Measurements from ENCODE around the gene SELENON. TPM values are rescaled to one million over a fixed set of nuclear protein-coding genes. Genes with fewer than 3 reads are reported as not detected.

SELENON gene, protein sequence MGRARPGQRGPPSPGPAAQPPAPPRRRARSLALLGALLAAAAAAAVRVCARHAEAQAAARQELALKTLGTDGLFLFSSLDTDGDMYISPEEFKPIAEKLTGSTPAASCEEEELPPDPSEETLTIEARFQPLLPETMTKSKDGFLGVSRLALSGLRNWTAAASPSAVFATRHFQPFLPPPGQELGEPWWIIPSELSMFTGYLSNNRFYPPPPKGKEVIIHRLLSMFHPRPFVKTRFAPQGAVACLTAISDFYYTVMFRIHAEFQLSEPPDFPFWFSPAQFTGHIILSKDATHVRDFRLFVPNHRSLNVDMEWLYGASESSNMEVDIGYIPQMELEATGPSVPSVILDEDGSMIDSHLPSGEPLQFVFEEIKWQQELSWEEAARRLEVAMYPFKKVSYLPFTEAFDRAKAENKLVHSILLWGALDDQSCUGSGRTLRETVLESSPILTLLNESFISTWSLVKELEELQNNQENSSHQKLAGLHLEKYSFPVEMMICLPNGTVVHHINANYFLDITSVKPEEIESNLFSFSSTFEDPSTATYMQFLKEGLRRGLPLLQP
- total RNA-seq, result 18.7 and 19.1 TPM in 2 replicates
- polyA plus RNA-seq (2012), result 62.3 TPM

DNA sequence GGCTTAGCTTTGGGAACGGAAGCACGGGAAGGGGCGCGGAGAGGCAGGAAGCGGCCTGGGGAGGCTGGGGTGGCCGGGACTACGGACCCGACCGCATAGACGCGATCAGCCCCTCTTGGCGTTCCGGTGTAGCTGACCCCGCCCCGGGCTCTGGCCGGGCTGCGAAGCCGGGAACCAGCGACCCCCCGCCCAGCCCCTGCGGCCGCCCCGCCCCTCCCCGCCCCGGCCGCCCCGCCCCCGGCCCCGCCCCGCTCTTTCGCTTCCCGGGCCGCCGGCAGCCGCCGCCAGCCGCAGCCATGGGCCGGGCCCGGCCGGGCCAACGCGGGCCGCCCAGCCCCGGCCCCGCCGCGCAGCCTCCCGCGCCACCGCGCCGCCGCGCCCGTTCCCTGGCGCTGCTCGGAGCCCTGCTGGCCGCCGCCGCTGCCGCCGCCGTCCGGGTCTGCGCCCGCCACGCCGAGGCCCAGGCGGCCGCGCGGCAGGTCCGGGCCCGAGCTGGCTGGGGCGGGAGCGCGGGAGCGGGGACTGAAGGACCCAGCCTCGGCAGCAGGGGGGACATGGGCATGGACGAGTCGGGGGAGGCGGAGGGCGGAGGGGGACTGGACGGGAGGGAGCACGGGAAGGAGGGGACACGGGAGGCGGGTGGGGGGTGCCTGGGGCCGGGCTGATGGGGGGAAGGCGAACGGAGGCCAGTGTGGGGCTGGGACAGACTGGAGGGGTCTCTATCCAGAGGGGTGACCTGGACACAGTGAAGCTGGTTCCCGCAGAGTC, at the start of gene SELENON:
Gene SELENON, plus strand, starts transcription at position 259 of the 768 bp plus-strand sequence. Its CDS starts 38 bp downstream, at position 297.
- peak; percentile 52 for DNase-seq (ENCODE audit: low read depth)

DNA sequence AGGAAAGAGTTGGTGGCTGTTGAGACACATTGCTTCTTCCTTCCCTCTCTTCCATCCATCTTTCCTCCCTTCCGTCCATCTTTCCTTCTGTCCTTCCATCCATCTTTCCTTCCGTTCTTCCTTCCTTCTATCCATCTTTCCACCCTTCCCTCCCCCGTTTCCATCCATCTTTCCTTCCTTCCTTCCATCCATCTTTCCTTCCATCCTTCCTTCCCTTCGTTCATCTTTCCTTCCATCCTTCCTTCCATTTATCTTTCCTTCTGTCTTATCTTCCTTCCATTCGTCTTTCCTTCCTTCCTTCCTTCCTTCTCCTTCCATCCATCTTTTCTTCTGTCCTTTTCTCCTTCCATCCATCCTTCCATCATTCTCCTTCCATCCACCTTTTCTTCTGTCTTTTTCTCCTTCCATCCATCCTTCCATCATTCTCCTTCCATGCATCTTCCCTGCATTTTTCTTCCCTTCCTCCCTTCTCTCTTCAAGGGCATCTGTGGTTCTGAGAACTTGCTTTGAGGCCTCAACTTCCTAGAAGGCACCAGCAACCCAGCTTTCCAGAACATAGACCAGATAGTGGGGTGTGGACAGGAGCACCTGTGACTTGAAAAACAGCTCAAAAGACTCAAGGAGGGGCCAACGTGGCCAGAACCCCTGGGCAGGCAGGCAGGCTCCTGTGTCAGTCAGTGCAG, 48.9 kb upstream of the SELENON start:
- DNase-seq (ENCODE audit: low read depth), result no peak

DNA sequence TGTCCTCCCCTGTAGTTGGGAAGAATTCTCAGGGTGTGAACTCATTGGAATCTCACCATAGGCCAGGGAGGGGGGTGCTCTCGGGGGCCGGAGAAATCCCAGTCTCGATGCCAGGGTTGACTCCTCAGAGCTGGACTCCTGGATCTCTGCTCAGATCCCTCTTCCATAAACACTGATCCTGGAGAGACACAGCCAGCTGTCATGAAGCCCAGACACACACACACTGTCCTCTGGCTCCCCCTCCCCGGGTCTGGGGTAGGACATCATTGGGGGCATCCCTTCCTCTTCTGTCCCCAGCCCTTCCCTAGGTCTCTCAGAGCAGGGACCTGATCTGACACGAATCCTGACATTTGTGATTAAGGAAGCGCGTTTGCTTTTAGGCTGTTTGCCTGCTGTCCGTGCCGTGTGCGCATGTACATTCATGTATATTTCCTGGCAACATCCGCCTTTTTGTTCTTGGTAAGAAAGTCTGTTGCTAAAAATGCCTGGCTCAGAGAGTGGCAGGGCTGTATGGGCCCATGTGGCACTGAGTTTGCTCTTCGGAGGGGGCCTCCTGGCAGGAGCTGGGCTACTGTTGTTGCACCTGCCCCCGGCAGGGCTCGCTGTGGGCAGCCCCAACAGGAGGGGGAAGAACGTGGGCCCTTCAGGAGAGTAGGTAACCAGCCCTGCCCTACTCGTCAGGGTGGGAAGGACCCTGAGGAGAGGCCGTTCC, 45.4 kb upstream of the SELENON start:
- DNase-seq (ENCODE audit: low read depth), result no peak

DNA sequence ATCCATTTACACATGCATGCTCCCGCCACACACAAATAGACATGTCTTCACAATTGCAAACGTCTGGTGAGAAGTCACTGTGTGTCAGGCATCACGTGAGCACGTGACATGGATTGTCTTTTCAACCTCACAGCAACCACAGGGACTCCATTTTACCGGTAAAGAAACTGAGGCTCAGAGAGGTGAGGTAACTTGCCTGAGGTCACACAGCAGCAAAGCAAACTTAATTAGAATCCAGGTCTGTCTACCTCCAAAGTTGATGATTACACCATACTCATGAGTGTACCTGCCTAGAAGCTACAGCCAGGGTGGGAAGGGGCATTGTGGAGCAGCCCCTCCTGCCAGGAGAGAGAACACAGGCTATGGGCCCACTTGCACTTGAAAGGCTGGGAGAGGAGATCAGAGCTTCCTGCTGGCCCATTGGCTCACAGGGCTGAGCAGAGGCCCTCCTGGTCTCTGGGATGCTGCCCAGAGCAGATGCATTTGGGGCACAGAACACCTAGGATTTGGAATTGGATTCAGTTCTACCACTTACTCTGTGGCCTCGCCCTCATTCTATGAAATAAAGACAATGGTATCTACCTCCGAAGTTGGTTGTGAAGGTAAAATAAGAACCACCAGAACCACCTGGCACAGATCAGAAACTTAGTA, 44.4 kb upstream of the SELENON start:
- DNase-seq (ENCODE audit: low read depth), result no peak

DNA sequence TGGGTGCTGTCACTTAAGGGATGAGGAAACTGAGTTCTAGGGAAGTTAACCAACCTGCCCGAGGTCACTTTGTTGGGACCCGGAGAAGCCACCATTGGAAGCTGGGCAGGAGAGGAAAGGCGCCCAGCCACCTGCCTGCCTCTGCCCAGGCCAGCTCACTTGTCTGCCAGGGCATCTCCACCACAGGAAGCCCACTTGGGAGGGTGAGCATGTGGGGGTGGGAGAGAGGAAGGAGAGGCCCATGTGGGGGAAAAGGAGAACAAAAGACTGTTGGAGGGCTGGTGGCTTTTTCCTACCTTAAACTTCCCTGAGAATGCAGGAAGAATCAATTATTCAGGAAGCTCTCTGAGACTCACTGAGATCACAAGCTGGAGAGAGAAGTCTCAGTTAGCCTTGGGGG, 43.8 kb upstream of the SELENON start:
- no peak for DNase-seq (ENCODE audit: low read depth)

DNA sequence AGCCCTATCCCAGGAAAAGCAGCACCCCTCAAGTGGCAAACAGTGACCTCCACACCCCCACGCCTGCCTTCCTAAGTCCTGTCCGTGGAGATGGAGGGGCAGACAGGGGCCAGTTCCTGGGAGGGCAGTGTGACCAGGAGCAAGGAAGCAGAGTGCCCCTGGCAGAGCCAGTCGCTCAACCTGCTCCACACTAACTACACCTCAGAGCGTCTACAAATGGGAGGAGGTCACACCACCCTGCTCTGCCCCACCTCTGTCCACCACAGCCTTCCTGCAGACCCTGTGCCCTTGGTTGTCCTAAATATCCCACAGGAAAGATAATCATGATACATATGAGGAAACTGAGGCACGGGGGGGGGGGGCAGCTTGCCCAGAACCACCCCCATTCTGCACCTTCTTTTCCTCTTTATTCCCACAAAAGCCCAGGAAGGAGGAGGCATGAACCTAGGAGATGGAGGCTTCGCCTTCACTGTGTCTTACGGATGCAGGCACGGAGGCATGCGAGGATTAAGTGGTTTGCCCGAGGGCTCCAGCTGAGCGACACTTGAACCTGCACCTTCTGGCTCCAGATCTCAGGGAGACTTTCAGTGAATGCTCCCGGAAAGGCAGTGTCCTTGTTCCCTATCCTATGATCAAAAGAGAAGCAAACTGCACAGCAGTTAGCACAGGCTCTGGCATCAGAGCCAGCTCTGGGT, 42.7 kb upstream of the SELENON start:
- no peak for DNase-seq (ENCODE audit: low read depth)

DNA sequence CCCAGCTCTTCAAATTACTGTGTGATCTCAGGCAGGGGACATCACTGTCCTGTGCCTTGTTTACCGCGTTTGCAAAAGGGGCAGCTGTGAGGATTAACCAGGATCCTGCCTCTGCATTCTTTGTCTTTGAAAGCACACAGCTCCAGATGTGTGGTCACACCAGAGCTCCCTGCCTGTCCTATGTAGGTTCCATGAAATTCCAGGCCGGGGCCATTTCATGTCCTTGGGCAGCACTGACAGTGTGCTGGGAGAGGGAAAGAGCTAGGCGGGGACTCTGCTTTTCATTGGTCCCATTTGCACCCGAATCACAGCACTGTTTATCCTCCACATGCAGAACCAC, 42.2 kb upstream of the SELENON start:
- DNase-seq (ENCODE audit: low read depth), result no peak

DNA sequence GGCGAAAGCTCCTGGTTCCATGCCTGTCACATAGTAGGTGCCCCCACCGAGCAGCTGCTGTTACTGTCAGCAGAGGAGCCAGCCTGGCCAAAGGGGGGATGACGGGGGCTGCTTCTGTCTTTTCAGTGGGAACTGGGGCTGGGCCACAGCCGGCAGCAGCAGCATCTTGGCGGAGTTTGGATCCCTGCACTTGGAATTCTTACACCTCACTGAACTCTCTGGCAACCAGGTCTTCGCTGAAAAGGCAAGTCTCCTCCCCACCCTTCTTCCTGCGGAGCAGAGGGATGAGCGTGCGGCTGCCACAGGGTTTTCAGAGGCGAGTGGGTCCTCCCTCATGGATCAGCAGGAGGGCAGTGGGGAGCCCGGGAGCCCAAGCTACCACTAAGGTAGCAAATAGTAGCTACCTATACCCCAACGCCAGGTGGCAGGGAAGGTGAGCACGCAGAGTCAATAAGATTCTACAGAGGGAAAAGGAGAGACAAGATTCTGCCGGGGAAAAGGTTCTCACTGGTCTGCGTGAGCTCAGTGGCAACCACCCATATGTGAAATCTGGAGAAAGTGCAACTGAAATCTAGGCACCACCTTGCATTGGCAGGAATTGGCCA, 41.4 kb upstream of the SELENON start:
- DNase-seq (ENCODE audit: low read depth), result no peak

DNA sequence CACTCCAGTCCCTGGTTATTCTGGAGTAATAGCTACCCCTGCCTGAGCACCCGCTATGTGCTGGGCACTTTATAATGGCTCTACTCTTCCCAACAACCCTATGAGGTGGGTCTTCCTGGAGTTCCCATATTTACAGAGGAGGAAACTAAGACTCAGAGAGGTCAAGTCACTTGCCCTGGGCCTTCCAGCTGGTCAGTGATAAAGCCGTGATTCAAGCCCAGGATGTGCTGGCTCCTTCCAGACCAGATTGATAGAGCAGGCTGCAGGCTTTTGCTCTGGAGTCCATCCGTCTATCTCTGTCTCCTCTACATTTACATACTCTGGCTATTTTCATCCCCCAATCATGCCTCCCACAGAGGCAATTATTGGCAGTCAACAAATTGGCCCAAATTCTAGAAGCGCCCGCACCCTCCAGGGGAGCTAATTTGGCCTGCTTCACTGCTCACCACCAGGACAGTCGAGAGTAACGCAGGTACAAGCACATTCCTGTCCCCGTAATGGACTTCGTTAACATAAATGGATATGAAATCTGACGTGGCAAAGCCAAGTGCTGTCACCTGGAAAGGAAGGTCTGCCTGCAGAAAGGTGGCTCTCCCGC, 39.8 kb upstream of the SELENON start:
- DNase-seq (ENCODE audit: low read depth), result no peak

DNA sequence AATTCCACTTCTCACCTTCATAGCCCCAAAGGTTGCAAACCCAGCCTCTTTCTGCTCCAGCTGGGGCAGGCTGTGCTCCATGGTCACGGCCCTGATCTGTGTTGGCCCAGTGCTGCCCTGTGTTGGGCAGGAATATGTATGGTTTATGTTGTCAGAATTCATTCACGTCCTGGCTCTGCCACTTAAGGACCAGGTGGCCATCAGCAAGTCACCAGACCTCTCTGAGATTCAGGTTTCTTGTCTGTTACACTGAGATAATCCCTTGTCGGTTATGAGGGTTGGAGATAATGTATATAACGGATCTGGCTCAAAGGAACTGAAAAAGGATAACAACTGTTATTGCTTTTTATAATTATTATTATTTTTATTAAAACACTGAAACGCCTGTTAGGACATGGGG, 39.1 kb upstream of the SELENON start:
- DNase-seq (ENCODE audit: low read depth), result no peak

DNA sequence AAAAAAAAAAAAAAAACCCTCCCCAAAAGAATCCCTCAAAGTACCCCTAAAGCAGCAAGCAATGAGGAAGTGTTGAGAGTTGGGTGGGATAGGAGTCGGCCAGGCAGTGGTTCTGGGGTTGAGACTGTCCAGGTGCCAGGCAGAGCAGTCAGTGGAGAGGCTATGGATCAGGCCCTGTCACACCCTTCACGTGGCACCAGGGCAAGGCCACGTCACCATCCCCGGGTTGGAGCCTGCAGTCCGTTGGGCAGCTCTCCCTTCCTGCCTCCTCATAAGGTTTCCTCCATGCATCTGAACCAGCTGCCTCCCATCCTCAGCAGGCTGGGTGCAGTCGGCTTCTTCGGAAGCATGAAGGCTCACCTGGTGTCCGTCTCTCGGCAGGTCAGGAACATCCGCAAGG, 36.5 kb upstream of the SELENON start:
- DNase-seq (ENCODE audit: low read depth), result no peak

DNA sequence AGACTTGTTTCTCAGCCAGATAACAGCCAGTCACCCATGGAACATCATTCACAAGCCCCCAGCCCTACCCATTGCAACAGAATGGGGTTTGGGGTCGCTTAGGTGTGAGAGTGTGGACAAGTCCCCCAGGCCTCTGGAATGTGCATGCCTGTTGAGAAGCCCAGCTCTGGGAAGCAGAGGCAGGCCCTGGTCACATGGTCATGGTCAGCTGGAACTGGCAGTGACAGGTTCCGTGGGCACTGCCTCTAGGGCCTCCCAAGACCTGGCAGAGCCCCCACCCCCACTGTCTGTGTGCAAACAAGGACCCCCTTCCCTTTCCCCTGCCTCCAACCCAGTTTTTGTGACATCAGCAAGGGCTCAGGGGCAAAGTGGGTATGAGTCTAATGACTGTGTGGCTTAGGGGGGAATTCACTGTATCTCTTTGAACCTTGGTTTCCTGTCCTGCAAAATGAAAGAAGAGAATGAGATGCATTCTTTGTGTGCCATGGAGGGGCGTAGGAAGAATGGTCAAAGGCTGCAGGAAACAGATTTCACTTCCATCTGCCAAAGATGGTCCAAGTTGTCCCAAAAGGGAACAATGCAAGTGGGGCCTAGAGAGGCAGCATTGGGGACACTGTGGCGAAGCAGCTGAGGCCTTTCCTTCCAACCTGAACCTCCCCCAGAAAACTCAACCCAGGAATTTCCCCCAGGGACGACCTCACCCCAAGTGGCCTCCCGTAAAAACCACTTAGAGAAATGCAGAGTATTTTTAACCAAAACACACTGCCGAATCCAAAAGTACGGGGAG, 34.7 kb upstream of the SELENON start:
- peak; percentile 39 for DNase-seq (ENCODE audit: low read depth)

DNA sequence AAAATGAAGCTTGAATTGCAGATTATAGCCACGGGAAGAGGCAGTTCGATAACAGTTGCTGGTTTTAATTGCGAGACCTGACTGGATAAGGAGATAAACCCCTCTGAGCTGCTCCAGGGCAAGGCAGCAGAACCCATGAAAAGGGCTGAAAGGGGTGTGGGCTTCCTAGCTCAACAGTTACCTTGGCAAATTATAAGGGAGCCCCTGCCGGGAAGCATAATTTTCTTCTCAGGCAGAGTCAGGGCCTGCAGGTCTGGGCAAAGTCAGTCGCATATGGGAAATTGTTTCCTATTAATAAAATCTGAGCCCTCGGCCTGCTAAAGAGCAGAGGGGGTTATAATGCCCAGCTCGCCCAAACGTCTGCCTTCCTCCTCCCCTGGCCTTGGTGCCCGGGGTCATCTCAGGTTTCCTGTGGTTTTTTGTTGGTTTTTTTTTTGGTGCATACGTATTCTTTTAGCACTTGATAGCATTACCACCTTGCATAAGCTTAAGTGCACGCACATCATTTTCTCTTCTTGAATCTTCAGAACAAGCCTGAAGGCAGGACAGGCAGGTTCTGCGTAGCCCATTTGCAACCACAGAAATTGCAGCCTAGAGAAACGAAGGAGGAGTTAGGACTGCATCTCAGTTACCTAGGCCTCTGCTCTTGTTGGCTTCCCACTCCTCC, 33.9 kb upstream of the SELENON start:
- DNase-seq (ENCODE audit: low read depth), result no peak

DNA sequence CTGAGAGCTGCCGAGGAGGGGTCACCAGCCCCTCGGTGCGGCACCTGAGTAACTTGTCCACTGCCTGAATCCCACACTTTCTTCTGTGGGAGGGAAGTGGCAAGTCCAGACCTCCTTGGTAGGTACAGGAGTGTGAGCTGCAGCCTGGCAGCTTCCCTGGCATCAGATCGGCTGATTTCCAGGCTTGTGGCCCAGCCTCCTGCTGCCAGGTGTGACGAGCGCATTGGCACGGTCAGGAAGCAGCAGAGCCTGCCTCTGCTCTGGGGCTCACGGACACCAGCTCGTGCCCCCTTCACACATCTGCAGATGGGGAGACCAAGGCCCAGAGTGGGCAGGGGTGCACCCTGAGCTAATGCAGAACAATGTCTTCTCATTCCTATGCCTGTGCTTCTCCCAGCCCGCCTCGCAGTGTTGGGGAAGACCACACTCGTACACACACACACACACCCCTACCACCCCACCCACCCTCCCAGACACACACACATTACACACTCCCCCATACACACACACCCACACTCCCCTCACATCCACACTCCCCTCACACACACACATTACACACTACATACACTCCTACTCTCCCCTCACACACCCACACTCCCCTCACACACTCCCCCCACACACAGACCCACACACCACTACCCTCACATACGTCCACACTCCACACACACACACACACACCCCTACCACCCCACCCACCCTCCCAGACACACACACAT, 33.1 kb upstream of the SELENON start:
- DNase-seq (ENCODE audit: low read depth), result no peak

DNA sequence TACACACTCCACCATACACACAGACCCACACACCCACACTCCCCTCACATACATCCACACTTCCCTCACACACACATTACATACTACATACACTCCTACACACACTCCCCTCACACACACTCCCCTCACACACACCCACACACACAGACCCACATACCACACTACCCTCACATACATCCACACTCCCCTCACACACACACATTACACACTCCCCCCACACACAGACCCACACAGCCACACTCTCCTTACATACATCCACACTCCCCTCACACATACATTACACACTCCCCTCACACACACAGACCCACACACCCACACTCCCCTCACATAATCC, 32.6 kb upstream of the SELENON start:
- DNase-seq (ENCODE audit: low read depth), result no peak

DNA sequence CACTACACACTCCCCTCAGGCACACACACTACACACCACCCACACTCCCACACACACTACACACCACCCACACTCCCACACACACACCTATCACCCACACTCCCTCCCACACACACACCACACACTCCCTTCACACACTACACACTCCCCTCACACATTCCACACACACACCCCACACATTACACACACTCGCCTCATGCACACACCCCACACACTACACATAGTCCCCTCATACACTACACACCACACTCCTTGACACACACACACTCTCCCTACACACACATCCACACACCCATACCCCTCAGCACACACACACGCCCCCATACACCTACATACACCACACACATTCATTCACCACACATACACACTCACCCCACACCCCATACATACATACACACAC, 31.0 kb upstream of the SELENON start:
- no peak for DNase-seq (ENCODE audit: low read depth)
